Endodermal cell (in vitro differentiated cells): ENCODE measurements around the gene RGPD5. TPM values are rescaled to one million over a fixed set of nuclear protein-coding genes. Genes with fewer than 3 reads are reported as not detected.
"Not testable (repeated sequence)": the region's sequence is repeated elsewhere in the genome, so short reads cannot be mapped to it uniquely, and the experiment has no call there.

Source experiments
- DNase-seq: peaks from one replicate; pipeline ENCODE4 v3.0.0-alpha.2; 2017
- H3K27ac ChIP-seq: 2 replicates; pipeline ENCODE4 v1.5.1; 2013; ENCODE audit warnings: mild to moderate bottlenecking, low read depth, low read length, moderate library complexity
- H3K27me3 ChIP-seq: 2 replicates; pipeline ENCODE4 v1.6.1; 2013; ENCODE audit warnings: mild to moderate bottlenecking, low read length, moderate library complexity; ENCODE audit not compliant: insufficient read depth, control insufficient read depth, poor library complexity, severe bottlenecking
- H3K36me3 ChIP-seq: 2 replicates; pipeline ENCODE4 v1.7.0; 2013; ENCODE audit warnings: mild to moderate bottlenecking, low read length, moderate library complexity; ENCODE audit not compliant: control insufficient read depth, insufficient read depth
- H3K4me1 ChIP-seq: one replicate; pipeline ENCODE4 v1.7.0; 2013; ENCODE audit warnings: low read length; ENCODE audit not compliant: control insufficient read depth, insufficient read depth
- H3K4me3 ChIP-seq: 2 replicates; pipeline ENCODE4 v1.5.1; 2013; ENCODE audit warnings: mild to moderate bottlenecking, low read length, moderate library complexity
- H3K9ac ChIP-seq: 2 replicates; pipeline ENCODE4 v1.6.1; 2013; ENCODE audit warnings: mild to moderate bottlenecking, low read length, moderate library complexity; ENCODE audit not compliant: poor library complexity, severe bottlenecking; ENCODE audit errors: extremely low read depth
- H3K9me3 ChIP-seq: 2 replicates; pipeline ENCODE4 v1.6.1; 2013; ENCODE audit warnings: mild to moderate bottlenecking, low read length, moderate library complexity; ENCODE audit not compliant: control insufficient read depth
- H3K27ac Mint-ChIP-seq: 2 replicates; pipeline ENCODE4 v1.8.0; 2020; ENCODE audit warnings: mixed read lengths
- H3K27me3 Mint-ChIP-seq: 2 replicates; pipeline ENCODE4 v1.8.0; 2021; ENCODE audit warnings: mild to moderate bottlenecking, mixed read lengths; ENCODE audit not compliant: insufficient read depth
- H3K36me3 Mint-ChIP-seq: 2 replicates; pipeline ENCODE4 v1.8.0; 2020; ENCODE audit warnings: low read depth, mixed read lengths
- H3K4me1 Mint-ChIP-seq: 2 replicates; pipeline ENCODE4 v1.8.0; 2020; ENCODE audit warnings: mixed read lengths
- H3K4me3 Mint-ChIP-seq: 2 replicates; pipeline ENCODE4 v1.8.0; 2020; ENCODE audit warnings: mild to moderate bottlenecking, moderate library complexity, mixed read lengths
- H3K9me3 Mint-ChIP-seq: 2 replicates; pipeline ENCODE4 v1.8.0; 2020; ENCODE audit warnings: mild to moderate bottlenecking, mixed read lengths
- WGBS, 2 experiments: methylation state at CpG; one replicate each; pipeline versions ENCODE4 v1.1.5 to v1.1.7; 2013; ENCODE audit warnings: missing lambda C conversion rate in 2 of 2, mixed read lengths in 1 of 2; ENCODE audit not compliant: insufficient coverage in 1 of 2, insufficient read length in 1 of 2; 5-methylcytosine and 5-hydroxymethylcytosine counted together
- total RNA-seq, 2 donors: library from RNA; stranded (reverse); fragmentation: NEBNext Ultra II Directional in 1 of 2; extraction: Animal tissue kit (Norgen Biotek cat#: 25700) in 1 of 2; gene quantifications; 2 replicates in 1 of 2; 3 replicates in 1 of 2; pipeline ENCODE4 v1.2.1, GENCODE V29; 2021

The RGPD5 gene
- total RNA-seq, 2 donors from 2014 or later: 128 to 161 TPM

- not testable (repeated sequence) for H3K4me3 ChIP-seq, H3K27me3 Mint-ChIP-seq, H3K36me3 Mint-ChIP-seq, H3K36me3 ChIP-seq, H3K4me1 ChIP-seq, H3K4me3 Mint-ChIP-seq, H3K9me3 Mint-ChIP-seq, H3K27ac Mint-ChIP-seq, H3K4me1 Mint-ChIP-seq, DNase-seq, H3K27ac ChIP-seq, H3K27me3 ChIP-seq, H3K9me3 ChIP-seq, H3K9ac ChIP-seq
- 89% methylated on average over 3 of the region's 11 CpGs; no CpG with 5 or more reads in 1 of the 2 experiments for WGBS, 2 experiments
Observed at GRCh38 chr2:109766074-109766473, 28.0 kb upstream of the RGPD5 start.

- DNase-seq, H3K9me3 ChIP-seq, H3K27ac Mint-ChIP-seq, H3K4me1 Mint-ChIP-seq, H3K4me3 Mint-ChIP-seq, H3K27me3 ChIP-seq, H3K36me3 ChIP-seq, H3K4me3 ChIP-seq, H3K9me3 Mint-ChIP-seq, H3K27me3 Mint-ChIP-seq, H3K27ac ChIP-seq, H3K36me3 Mint-ChIP-seq, H3K4me1 ChIP-seq, H3K9ac ChIP-seq: not testable (repeated sequence)
- 100% methylated on average over 3 of the region's 8 CpGs; no CpG with 5 or more reads in 1 of the 2 experiments for WGBS, 2 experiments
Observed at GRCh38 chr2:109766886-109767578, 27.1 kb upstream of the RGPD5 start.

- WGBS, 2 experiments: no CpG with 5 or more reads among the region's 10 CpGs
- not testable (repeated sequence) for DNase-seq, H3K9ac ChIP-seq, H3K27ac Mint-ChIP-seq, H3K4me3 Mint-ChIP-seq, H3K4me1 Mint-ChIP-seq, H3K27me3 Mint-ChIP-seq, H3K9me3 ChIP-seq, H3K36me3 ChIP-seq, H3K27me3 ChIP-seq, H3K4me1 ChIP-seq, H3K27ac ChIP-seq, H3K9me3 Mint-ChIP-seq, H3K36me3 Mint-ChIP-seq, H3K4me3 ChIP-seq
Observed at GRCh38 chr2:109768934-109769333, 25.2 kb upstream of the RGPD5 start.

- not testable (repeated sequence) for H3K9ac ChIP-seq, DNase-seq, H3K4me1 Mint-ChIP-seq, H3K4me3 Mint-ChIP-seq, H3K36me3 ChIP-seq, H3K9me3 ChIP-seq, H3K27ac ChIP-seq, H3K9me3 Mint-ChIP-seq, H3K27me3 ChIP-seq, H3K27me3 Mint-ChIP-seq, H3K36me3 Mint-ChIP-seq, H3K4me3 ChIP-seq, H3K4me1 ChIP-seq, H3K27ac Mint-ChIP-seq
- WGBS, 2 experiments: no CpG with 5 or more reads among the region's 2 CpGs
Observed at GRCh38 chr2:109779118-109779517, 15.0 kb upstream of the RGPD5 start.

GRCh38 chr2:109781147-109781816 is 12.8 kb upstream of the RGPD5 start:
- no CpG with 5 or more reads among the region's 15 CpGs for WGBS, 2 experiments
- H3K9me3 ChIP-seq, H3K4me3 ChIP-seq, H3K36me3 Mint-ChIP-seq, H3K4me3 Mint-ChIP-seq, H3K27me3 ChIP-seq, H3K27ac Mint-ChIP-seq, H3K9me3 Mint-ChIP-seq, H3K4me1 Mint-ChIP-seq, H3K36me3 ChIP-seq, H3K27ac ChIP-seq, DNase-seq, H3K9ac ChIP-seq, H3K4me1 ChIP-seq, H3K27me3 Mint-ChIP-seq: not testable (repeated sequence)

GRCh38 chr2:109782446-109782993 is 11.6 kb upstream of the RGPD5 start:
- H3K27ac Mint-ChIP-seq, H3K4me3 Mint-ChIP-seq, DNase-seq: not testable (repeated sequence)

More at GRCh38 chr2:109782446-109782993, 11.6 kb upstream of the RGPD5 start:
- WGBS, 2 experiments: no CpG with 5 or more reads among the region's 2 CpGs
- H3K36me3 ChIP-seq, H3K36me3 Mint-ChIP-seq, H3K4me1 ChIP-seq, H3K27ac ChIP-seq, H3K4me3 ChIP-seq, H3K27me3 ChIP-seq, H3K9me3 ChIP-seq, H3K9me3 Mint-ChIP-seq, H3K27me3 Mint-ChIP-seq, H3K9ac ChIP-seq, H3K4me1 Mint-ChIP-seq: not testable (repeated sequence)
